T-helper 2 cell (primary cell): ENCODE data around the gene PRMT9.
A peak's percentile ranks its signal among the peaks of the same experiment; 100 is the strongest.

Experiments used
- DNase-seq, 5 experiments: peaks; one replicate each; pipeline versions ENCODE4 v3.0.0 to v3.0.0-alpha.2; 2012 to 2022

PRMT9 gene

GRCh38 chr4:147678796-147679549, 5.0 kb downstream of the PRMT9 start:
- peak in 1 of 5 experiments; percentile 19 for DNase-seq

- DNase-seq, result no peak
Observed at GRCh38 chr4:147678106-147678505, 5.9 kb downstream of the PRMT9 start.

GRCh38 chr4:147674496-147674895, 9.5 kb downstream of the PRMT9 start:
- no peak for DNase-seq

GRCh38 chr4:147674073-147674472, 9.9 kb downstream of the PRMT9 start:
- no peak for DNase-seq

GRCh38 chr4:147658501-147658900, 25.5 kb downstream of the PRMT9 start:
- no peak for DNase-seq

- no peak for DNase-seq
Observed at GRCh38 chr4:147655639-147656038, 28.3 kb downstream of the PRMT9 start.

GRCh38 chr4:147651563-147651962, 32.4 kb downstream of the PRMT9 start:
- peak in 1 of 5 experiments; percentile 5 for DNase-seq

GRCh38 chr4:147648656-147649055, 35.3 kb downstream of the PRMT9 start:
- no peak for DNase-seq

- no peak for DNase-seq
Observed at GRCh38 chr4:147645099-147645498, 38.9 kb downstream of the PRMT9 start.

GRCh38 chr4:147644471-147644870, 39.5 kb downstream of the PRMT9 start:
- no peak for DNase-seq

- DNase-seq, result no peak
Observed at GRCh38 chr4:147643616-147644015, 40.3 kb downstream of the PRMT9 start.

- DNase-seq, result no peak
Observed at GRCh38 chr4:147640331-147640730, 43.6 kb downstream of the PRMT9 start.

GRCh38 chr4:147639388-147639787, 44.6 kb downstream of the PRMT9 start:
- DNase-seq, result no peak

GRCh38 chr4:147638942-147639341, 45.0 kb downstream of the PRMT9 start:
- peak in 1 of 5 experiments; percentile 26 for DNase-seq

- DNase-seq, result no peak
Observed at GRCh38 chr4:147638365-147638764, 45.6 kb downstream of the PRMT9 start.

GRCh38 chr4:147635348-147635747, 48.6 kb downstream of the PRMT9 start:
- DNase-seq, result no peak

GRCh38 chr4:147633643-147634042, 50.3 kb downstream of the PRMT9 start:
- DNase-seq, result no peak

GRCh38 chr4:147633113-147633512, 50.9 kb downstream of the PRMT9 start:
- DNase-seq, result no peak

- DNase-seq, result no peak
Observed at GRCh38 chr4:147629783-147630730, 53.9 kb downstream of the PRMT9 start.

GRCh38 chr4:147628415-147628814, 55.5 kb downstream of the PRMT9 start:
- no peak for DNase-seq

- DNase-seq, result no peak
Observed at GRCh38 chr4:147626903-147627302, 57.1 kb downstream of the PRMT9 start.

- no peak for DNase-seq
Observed at GRCh38 chr4:147625733-147626132, 58.2 kb downstream of the PRMT9 start.

GRCh38 chr4:147620315-147620714, 63.6 kb downstream of the PRMT9 start:
- no peak for DNase-seq
